GM20000 (cell line): Measurements from ENCODE around the gene ZBP1.

Experiments
- DNase-seq: peaks from one replicate; pipeline ENCODE4 v3.0.0; 2012; ENCODE audit warnings: low spot score
- TF ChIP-seq, protein P1 (sequence below): IDR thresholded peaks from 2 replicates; pipeline ENCODE4 v1.5.1; 2012; ENCODE audit warnings: mild to moderate bottlenecking, control low read depth; ENCODE audit errors: extremely low read depth, missing control alignments

Gene ZBP1

DNA sequence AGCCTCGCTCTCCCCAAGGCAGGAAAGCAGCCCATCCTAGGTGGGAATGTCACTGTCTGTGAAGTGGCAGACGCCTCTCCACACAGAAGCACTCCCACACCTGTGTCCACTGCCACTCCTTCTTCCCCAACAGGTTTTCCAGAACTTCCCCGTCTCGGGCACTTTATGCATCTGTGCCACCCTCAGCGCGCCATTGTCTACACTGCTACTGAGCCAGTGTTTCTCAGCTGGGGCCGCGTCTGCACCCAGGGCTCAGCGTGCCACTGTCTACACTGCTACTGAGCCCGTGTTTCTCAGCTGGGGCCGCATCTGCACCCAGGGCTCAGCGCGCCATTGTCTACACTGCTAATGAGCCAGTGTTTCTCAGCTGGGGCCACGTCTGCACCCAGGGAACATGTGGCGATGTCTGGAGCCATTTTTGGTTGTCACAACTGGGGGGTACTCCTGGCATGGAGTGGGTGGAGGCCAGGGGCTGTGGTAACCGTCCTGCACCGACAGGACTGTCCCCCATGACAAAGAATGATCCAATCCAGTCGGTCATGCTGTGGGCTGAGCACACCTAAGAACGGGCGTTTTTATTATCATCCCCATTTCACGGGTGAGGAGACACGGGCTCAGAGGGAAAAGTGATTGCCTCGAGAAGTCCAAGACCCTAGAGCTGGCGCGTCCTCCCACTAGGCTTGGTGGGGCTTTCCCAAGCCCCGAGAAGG is 41.7 kb upstream of the ZBP1 start:
- TF ChIP-seq, protein P1, sequence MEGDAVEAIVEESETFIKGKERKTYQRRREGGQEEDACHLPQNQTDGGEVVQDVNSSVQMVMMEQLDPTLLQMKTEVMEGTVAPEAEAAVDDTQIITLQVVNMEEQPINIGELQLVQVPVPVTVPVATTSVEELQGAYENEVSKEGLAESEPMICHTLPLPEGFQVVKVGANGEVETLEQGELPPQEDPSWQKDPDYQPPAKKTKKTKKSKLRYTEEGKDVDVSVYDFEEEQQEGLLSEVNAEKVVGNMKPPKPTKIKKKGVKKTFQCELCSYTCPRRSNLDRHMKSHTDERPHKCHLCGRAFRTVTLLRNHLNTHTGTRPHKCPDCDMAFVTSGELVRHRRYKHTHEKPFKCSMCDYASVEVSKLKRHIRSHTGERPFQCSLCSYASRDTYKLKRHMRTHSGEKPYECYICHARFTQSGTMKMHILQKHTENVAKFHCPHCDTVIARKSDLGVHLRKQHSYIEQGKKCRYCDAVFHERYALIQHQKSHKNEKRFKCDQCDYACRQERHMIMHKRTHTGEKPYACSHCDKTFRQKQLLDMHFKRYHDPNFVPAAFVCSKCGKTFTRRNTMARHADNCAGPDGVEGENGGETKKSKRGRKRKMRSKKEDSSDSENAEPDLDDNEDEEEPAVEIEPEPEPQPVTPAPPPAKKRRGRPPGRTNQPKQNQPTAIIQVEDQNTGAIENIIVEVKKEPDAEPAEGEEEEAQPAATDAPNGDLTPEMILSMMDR, result no peak
- no peak for DNase-seq

DNA sequence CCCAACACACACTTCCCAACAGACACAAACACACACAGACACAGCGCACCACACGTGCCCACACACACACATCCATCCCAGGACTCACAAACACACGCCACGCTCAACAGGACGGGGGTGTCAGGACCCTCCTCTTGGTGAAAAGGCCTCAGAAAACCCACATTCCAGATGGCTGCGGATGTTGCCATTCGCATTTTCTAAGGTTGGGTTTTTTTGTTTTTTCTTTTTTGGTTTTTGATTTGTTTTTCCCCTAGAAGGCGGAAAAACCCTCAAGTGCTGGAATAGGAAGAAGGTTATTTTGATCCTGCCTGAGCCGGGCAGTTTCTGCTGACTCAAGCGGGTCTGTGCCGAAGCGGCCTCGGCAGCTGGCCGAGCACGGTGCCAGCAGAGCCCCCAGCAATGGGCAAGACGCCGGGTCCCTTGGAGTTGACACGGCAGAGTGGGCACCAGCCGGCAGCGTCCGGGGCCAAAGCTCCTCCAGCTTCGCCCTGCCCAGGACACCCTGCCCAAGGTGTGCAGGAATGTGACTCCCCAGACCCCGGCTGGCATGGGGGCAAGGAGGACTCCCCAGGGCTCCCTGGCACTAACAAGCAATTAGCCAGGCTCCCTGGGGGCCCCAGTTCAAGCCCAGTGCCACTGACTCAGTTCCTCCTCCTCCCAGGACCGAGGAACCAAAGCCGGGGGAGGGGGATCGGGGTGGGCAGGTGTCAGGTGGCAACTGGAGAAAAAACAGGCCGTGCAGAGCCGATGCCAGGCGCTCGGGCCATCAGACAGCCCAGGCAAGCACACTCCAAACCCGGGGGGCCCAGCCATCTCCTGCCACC is 40.9 kb upstream of the ZBP1 start:
- TF ChIP-seq, protein P1, result no peak
- no peak for DNase-seq

DNA sequence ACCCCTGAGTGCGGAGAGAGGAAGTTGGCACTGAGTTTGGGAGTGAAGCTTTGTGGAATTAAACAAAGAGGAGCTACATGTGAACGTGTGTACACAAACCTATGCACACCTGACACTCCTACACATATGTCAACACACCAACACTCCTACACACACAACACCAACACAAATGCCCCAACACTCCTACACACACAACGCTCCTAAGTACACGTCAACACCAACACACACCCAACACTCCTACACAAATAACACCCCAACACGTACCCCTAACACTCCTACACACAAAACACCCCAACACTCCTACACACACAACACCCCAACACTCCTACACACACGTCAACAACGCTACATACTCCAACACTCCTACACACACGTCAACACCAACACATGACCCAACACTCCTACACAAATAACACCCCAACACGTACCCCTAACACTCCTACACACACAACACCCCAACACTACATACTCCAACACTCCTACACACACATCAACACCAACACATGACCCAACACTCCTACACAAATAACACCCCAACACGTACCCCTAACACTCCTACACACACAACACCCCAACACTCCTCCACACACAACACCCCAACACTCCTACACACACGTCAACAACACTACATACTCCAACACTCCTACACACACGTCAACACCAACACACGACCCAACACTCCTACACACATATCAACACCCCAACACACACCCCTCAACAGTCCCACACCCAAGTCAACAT is 40.1 kb upstream of the ZBP1 start:
- TF ChIP-seq, protein P1, result no peak
- DNase-seq, result no peak

DNA sequence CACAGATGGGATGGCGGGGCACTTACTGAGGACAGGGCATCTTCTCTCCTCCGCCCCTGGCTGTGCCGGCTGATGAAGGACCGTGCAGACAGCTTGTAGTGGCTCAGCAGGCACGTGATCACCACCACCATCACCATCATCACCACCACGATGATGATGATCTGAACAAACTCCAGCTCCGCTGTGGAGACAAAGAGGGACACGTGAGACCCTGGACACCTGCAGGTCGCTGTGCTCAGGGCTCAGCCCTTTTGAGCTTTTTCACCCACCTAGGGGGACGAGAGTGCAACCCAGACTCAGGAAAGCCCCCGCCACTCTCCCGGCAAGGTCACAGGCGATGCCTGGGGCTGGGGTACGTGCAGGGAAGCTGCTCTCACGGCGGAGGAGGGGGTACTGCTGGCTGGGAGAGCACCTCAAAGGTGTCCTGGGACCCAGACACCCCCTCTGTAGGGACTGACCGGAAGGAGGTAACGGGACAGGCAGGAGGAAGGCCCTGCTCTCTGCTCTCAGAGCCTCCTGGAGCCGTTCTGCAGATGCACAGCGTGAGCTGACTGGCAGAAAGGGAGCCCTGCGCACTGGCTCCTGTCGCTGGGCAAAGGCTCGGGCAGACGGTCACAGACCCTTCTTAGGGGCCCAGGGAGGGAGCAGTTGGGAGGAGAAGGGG is 39.4 kb upstream of the ZBP1 start:
- TF ChIP-seq, protein P1, result no peak
- DNase-seq, result no peak

DNA sequence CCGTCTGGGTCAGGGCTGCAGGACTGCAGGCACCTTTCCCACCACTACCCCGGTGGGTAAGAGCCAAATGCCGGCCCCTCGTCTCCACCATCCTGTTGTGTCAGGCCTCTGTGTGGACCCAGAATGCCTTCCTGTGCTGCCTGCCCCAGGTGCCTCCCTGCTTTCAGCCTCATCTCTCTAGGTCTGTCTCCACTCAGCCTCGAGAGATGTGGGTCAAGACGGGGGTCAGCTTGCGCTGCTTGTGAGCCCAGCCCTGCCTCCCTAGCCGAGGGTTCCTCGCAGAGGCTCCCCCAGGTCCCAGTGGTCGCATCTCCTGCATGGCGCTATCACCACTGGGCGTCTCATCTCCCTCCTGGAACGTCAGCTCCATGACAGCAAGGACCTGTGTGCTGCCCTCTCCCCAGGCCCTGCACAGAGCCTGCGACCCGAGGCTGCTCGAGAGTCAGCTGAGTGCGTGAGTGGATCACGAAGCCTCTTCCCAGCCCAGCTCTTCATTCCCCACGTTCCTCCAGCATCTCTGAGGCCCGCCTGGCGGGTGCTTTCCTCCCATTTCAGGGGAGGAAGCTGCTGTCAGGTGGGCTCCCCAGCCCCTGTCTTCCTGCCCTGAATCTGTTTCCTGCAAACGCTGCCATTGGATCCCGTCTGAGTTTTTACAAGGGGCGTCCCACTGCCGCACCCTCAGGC is 38.7 kb upstream of the ZBP1 start:
- TF ChIP-seq, protein P1, result no peak
- no peak for DNase-seq

DNA sequence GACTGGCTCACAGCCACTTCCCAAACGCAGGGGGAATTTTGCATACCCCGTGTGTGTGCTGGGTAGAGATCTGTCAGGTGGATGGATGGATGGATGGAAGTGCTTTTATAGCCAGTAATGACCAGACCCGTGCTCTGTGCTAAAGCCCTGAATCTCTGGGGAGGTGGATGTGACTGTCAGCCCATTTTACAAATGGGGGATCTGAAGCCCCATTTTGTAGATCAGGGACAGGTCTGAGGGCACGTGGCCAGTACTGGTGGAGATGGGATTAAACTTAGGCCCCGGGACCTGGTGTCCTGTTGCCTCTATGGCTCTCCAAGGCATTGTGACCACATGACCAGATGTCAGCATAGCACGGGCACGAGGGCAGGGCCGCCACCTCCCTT is 38.2 kb upstream of the ZBP1 start:
- no peak for DNase-seq

More for the DNA sequence above, 38.2 kb upstream of the ZBP1 start:
- TF ChIP-seq, protein P1, result no peak
